ENCODE measurements around the gene COPS6.

- TF ChIP-seq POLR2AphosphoS5 (IDR thresholded peaks at IDR 0.05; ENCODE audit: low read depth, low read length) (peak; percentile 84), TAF1 (IDR thresholded peaks at IDR 0.05; ENCODE audit: borderline replicate concordance, insufficient read depth, low read length) (peak; percentile 67; the same call in 1 of the 2 replicates), SIN3A (IDR thresholded peaks at IDR 0.05; ENCODE audit: borderline replicate concordance, insufficient read depth, low read length) (no peak; the same call in 1 of the 2 replicates)
Observed at GRCh38 chr7:100049441-100050291, 39.1 kb upstream of the COPS6 start, which contains the start of gene ZSCAN21.

All from PFSK-1 (cell line).